NCI-H524 (cell line): Measurements from ENCODE around the gene FGF5.
A peak's percentile ranks its signal among the peaks of the same experiment; 100 is the strongest.
"Not testable (repeated sequence)": the region's sequence is repeated elsewhere in the genome, so short reads cannot be mapped to it uniquely, and the experiment has no call there.

Experiments used
- DNase-seq, 2 experiments: peaks; one replicate each; lab custom pipeline; 2025; lab: John Stamatoyannopoulos, UW

Gene FGF5

DNA sequence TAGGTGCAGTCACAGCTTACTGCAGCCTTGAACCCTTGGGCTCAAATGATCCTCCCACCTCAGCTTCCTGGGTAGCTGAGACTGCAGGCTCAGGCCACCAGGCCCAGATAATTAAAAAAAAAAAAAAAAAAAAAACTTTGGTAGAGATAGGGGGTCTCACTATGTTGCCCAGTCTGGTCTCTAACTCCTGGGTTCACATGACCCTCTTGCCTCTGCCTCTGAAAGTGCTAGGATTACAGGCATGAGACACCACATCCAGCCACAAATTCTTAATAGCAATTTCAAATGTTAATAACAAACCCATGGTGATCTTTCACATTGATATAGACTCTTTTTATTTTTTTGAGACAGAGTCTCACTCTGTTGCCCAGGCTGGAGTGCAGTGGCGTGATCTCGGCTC, 12.3 kb upstream of the FGF5 start:
- DNase-seq: no peak

DNA sequence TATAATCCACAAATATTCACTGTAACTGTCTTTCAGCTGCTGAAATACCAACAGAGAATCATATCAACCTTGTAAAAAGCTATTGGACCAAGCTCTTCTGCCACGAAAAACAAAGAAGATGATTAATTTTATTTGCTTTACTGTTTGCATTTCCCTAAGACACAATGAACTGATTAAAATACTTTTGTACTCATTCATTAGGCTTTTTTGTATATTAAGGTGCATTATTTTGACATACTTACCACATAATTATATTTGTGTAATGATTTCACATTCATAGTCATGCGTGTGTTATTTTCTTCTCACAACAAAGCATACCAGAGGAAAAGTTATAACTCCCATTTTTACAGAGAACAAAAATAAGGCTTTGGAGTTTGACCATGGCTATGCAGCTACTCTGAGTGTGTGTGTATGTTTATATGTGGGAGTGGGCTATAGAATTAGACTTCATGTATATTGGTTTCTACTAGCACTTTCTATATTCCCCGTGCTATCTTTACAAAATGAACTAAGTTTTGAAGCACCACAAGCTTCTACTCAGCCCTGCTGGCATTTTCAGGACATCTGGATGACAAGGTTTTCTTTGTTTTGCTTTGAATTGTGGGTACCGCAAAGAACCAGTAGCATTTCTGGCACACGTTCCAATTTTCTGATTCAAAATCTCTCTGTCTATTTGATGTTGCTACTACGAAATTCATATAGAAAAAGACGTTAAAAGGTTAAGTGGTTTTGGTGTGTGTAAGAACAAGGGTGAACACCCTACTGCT, 11.0 kb upstream of the FGF5 start:
- DNase-seq: no peak

DNA sequence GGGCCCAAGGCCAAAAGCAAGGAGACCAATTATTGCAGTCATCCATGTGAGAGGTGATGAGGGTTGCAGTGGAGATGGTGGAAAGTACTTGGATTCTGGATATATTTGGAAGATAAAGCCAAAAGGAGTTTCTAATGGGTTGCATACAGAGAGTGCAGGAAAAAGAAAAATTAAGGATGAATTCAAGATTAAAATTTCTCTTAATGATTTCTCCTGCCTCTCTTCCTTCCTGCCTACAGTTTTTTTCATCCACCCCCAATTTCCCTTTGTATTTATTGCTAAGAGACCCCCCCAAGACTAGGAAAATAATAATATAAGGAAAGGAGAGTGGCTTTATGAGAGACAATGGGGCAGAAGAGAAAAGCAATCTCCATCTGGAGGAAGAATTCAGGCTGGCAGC, 8.6 kb upstream of the FGF5 start:
- no peak for DNase-seq

DNA sequence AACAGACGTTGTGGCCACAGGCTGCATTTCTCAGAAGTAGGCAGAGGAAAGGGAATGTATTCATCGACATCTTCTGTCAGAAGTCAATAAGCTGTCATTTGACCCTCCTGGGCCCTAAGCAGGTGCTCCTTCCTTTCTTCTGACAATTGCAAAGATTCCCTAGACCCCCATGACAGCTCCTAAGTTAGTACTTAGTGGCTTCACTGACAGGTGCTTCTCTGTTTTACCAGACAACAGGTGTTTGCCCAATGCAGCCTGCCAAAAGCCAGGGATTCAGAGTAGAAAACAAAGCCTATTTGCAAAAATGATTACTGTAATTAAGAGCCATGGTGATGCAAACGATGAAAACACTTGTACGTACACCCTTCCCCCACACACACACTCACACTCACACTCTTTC, 7.5 kb upstream of the FGF5 start:
- peak in 1 of 2 experiments; percentile 14 for DNase-seq

DNA sequence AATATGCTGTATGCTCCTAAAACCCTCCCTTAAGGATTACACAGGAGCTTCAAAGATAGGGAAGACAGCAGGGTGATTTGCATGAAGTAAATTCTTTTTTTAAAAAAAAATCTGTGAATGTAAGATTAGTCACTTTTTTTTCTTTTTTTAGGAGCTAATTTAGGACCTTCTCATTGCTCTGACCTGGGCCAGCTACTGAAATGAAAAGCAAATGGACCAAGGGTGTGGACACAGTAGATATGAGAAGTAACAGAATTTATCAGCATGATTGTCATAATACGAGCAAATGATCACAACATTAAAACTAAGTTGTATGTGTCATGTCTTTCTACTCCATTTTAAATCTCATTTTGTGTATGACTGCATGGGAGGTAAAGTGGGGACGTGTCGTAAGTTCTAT, 6.6 kb upstream of the FGF5 start:
- no peak for DNase-seq

DNA sequence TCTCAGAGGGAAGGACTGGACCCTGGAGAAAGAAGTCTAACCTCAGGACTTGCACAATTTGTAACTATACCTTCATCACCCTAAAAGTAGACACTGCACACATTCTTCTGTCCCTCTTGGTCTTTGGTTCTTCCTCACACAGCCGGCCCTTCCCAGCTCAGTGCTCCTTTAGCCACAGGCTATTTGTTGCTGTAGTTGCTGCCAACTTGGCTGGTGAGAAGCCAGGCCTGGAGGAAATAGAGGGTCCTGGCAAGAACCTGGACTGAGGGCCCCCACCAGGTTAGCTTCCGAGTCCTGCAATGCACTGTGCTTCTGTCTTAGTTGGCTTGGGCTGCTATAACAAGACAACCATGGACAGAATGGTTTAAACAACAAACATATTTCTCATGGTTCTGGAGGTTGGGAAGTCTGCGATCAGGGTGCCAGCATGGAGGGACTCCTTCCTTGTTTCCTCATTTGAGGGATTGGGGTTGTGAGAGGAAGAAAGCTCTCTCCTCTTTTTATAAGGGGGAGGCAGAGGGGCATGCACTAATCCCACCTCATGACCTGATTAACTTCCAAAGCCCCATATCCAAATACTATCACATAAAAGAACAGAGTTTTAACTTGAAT, 4.4 kb upstream of the FGF5 start:
- no peak for DNase-seq

DNA sequence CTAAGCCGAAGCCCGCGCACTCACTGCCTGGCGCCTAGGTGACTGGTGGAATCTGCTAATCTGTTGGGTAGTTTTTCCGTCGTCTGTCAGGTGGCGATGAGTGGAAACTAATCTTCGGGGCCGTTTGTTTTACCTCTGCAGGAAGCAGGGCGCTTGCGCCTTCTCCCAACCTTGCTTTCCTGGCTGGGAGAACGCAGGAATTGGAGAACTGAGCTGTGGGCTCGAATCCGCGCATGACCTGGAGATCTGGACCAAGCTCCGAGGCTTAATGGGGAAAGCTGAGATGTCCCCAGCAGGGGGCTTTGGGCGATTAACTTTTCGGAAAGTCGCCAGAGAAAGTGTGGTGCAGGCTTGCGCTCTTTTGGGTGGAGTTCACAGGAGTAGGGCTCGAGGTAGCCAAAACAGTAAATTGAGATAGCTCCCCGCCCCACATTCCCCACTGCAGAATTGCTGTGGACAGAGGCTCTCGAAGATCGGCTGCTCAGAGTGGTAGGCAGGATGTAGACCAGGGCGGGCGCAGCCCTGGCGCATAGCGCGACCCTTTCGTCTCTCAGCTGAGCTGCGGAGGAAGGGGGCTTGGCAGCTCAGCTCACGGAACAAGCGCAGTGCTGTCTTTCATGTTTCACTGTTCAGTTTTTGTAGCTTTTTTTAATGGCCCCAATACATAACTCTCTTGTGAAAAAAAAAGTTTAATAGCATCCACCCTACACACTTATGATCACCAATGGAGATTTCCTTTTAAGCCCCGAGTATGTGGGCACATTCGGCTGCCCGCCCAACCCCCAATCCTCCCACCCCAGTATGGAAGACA, 2.7 kb upstream of the FGF5 start:
- DNase-seq: no peak

DNA sequence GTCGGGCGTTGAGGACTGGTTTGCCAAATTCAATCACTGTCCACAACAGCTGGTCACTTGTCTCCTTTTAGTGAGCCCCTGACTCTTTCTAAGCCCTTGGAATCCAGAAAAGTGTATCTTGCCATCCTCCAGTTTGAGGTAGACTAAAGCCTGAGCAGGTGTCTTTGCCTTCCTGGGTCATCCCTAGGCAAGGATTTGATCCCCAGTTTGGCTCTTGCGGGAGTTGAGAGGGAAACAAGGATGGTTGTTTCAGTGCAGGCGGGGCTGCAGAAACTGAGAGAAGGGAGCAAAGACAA, 2.2 kb upstream of the FGF5 start:
- DNase-seq: no peak

DNA sequence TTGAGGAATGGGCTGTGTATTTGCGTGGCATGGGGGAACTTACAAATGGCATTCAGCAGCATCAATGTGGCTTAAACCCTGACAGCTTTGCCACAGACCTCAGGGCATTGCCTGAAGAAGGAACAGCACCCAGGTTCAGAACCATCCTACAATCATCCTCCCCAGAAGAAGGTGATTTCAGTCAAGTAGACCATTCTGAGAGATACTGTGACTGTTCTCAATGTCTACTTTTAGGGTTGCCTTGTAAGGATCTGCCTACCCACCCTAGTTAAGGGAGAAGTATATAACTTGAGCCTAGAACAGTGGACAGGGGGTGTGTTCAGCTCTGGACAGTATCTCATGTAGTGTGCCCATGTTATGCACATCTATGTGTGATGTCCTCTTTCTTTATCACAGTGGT, 1.6 kb upstream of the FGF5 start:
- DNase-seq: no peak

DNA sequence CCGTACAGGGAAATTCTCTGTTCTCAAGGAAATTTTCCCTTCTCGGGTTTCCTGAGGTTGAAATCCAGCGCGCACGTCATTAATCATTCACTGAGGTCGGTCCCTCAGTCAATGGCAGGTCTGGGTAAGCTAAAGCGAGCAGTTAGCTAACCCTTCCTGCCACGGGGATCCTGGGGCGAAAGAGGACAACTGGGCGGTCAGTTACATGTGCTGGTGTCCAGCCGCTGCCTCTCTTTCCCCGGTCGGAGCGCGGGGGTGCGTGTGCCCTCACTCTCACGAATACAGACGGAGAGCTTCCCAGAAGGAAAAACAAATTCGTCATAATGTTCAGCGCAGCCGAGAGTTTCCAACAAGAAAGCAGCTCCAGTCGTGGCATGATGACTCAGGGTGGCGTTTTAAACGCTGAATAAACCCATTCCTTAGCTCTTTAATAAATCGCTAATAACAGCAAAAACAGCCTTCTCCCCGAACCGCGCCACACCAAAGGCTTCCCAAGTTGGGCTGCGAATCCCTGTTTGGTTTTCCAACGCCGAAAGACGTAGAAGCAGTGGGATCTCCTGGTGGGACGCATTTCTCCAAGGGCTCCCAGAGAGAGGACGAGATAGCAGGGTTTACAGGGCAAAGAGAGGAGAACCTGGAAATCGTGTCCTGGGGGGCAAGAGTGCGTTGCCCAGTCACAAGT, 752 bp upstream of the FGF5 start:
- DNase-seq: no peak

DNA sequence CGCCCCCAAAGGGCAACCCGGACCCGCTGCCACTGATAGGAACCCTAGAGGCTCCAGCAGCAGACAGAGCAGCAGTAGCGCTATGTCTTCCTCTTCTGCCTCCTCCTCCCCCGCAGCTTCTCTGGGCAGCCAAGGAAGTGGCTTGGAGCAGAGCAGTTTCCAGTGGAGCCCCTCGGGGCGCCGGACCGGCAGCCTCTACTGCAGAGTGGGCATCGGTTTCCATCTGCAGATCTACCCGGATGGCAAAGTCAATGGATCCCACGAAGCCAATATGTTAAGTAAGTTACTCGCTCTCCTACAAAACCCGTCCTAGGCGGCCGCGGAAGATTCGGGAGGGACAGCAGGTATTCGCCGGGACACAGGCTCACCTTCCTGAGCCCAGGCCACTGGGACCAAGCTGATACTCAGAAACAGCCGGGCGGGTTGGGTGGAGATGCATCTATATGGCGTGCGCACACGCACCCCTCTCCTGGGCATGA, 477 bp downstream of the FGF5 start:
- DNase-seq: no peak

DNA sequence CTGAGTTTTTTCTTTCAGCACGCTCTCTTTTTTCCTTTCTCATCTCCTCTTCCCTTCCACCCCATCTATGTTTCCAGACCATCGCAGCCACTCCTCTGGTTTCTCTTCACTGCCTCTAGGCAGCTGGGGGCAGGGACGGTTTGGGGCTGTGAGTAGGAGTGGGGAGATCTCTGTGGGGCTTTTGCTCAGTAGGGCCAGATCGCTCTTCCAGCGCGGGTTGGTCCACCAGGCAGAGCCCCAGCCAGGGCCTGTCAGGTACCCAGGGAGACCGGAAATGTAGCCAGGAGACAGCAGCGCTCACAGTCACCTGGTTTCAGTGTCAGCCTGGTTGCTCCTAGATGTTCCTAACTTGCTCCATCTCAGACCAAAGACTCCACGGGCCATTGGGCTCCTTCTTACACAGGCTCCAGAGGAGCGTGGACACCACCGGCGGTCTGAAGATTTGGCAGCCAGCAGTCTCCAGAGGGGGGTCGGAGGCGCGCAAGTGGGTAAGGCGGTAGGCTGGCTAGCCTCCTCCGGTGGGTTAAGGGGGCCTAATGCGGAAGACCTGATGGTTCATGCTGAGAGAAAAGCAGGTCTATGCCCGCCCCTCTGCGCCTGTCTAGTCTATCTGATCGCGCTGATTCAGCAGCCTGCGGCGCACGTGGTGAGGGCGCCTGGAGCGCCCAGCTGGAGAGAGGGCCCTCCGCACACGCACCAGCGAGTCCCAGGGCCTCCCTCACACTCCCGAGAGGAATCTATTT, 1.8 kb downstream of the FGF5 start:
- DNase-seq: no peak

DNA sequence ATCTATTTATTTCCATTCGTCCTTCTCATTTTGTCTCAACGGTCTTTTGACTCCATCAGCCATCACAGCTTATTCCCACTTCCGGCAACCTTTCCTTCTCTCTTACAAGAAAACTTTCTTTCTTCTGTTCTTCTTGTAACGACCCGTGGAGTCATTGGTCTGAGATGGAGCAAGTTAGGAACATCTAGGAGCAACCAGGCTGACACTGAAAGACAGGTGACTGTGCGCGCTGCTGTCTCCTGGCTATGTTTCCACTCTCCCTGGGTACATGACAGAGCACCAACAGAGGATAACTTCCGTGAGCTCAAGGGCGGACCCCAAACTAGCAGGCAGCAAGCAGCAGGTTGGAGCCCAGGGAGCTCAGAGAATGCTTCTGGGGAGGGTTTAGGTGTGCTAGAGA, 2.5 kb downstream of the FGF5 start:
- DNase-seq: no peak

DNA sequence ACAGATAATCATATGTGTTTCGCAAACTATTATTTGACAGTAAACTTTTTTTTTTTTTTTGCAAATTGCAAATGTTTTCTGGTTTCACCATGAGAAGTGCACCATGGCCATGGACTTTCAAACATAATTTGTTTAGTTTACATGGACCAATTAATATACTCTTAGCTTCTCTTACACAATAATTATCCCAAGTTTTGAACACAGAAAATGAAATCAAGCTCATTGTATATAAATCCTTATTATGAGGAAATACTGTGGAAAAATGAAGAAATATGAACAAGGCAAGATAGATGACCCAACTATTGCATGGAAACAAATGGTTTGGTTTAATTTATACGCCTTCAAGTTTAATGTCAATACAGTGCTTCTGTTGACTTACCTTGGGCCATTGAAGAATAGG, 3.9 kb downstream of the FGF5 start:
- DNase-seq: no peak

DNA sequence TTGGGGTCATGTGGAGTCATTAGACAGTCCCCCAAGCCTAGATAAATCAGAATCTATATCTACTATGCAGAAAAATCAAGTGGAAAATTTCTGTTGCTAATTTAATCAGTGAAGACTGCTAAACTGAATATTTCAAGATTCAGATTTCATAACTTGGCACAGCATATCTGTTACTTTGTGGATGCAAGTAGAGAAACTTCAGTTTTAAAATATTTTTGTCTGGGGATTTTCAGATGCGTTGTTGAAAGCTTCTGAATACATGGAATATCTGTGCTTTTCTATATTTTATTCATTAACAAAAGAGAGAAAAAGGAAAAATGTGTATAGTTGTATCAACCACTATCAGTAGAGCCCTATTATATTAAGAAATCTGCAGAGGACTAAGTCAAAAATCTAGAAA, 4.4 kb downstream of the FGF5 start:
- DNase-seq: no peak

DNA sequence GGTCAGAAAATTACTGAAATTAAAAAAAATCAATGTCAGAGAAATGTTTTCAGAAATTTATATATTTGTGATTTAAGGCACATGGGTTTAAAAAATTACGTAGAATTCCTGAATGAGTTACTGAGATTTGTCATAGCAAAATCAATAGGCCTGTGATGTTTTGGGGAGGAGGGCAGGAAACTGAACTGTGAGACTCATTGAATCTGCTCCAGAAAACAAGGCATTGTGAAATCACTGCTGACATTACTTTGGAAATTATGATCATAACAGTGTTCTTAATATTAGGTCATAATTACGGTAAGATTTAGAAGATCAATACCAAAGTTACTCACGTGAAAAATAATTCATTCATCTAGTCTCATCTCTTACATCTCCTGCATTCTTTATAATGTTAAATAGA, 5.3 kb downstream of the FGF5 start:
- no peak for DNase-seq

DNA sequence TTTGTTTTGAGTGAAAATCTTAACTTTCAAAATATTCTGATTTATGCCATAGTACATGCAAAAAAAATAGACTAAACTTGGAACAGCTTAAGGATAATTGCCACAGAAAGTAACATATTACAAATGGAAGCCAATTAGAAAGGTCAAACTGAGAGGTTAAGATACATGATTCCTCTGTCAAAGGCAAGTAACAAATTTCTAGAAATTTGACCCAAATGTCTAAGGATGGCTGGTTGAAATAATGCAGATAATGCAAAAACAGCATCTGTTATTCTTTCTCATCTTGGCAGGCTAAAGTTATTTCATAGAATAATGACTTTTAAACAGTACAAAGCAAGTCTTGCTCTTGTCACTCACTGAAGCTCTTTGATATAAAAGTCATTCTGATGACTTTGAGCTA, 10.5 kb downstream of the FGF5 start:
- DNase-seq: no peak

DNA sequence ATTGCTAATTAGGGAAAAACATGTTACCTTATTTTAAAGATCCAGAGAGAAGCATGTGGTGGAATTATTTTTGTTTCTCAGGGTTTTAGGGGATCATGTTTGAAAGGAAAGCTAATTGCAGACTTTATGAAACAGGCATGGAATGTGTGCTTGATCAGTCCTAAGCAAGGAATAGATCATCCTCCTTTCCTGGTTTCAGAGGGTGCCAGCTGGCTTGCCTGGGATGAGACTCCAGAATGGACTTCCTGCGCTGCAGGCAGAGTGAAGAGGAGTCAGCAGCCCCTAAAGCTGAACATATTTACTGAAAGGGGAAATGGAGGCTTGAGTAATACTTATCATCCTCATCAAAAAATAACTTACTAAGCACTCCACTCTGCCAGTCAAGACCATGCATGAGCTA, 13.3 kb downstream of the FGF5 start:
- no peak for DNase-seq

DNA sequence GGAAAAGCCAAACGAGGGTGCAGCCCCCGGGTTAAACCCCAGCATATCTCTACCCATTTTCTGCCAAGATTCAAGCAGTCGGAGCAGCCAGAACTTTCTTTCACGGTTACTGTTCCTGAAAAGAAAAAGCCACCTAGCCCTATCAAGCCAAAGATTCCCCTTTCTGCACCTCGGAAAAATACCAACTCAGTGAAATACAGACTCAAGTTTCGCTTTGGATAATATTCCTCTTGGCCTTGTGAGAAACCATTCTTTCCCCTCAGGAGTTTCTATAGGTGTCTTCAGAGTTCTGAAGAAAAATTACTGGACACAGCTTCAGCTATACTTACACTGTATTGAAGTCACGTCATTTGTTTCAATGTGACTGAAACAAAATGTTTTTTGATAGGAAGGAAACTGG, 20.0 kb downstream of the FGF5 start:
- DNase-seq: no peak

DNA sequence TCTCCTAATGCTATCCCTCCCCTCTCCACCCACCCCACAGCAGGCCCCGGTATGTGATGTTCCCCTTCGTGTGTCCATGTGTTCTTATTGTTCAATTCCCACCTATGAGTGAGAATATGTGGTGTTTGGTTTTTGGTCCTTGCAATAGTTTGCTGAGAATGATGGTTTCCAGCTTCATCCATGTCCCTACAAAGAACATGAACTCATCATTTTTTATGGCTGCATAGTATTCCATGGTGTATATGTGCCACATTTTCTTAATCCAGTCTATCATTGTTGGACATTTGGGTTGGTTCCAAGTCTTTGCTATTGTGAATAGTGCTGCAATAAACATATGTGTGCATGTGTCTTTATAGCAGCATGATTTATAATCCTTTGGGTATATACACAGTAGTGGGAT, 24.2 kb downstream of the FGF5 start:
- not testable (repeated sequence) for DNase-seq

DNA sequence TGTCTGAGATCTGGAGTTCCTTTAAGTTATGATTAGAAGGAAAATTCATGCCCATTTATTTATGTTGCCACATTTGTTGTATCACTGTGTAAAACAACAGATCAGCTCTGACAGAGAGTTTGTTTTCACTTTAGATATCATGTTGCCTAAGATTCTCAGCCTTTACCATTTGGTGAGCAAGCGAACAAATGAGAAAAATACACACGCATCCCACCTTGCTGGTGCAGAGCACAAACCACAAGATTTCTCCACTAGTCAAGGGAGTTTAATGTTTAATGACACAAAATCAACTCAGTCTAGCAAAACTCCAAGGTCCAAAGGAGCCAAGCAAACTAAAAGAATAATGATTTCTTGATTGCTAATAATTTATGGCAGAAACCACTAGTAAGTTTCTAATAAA, 27.7 kb downstream of the FGF5 start:
- DNase-seq: no peak

DNA sequence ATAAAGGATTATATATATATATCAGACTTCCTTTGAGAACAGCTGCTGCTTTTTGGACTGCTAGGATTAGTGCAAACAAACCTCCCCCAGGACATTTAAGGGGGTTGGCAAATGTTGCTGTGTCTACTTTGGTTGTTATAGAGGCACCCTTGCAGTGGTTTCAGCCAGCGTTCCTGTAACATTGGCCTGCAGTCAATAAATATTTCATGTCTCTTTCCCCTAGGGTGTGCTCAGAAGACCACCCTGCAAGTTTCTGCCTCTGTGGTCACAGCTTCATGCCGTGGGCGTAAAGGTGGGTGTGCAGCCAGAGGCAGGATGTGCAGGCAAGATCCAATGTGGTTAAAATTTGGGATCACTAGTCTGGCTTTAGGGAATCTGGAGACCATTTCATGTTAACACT, 28.9 kb downstream of the FGF5 start:
- DNase-seq: peak; percentile 1 to 34
